ENCODE results near the gene RPL23. TPM values are rescaled to one million over a fixed set of nuclear protein-coding genes. Genes with fewer than 3 reads are reported as not detected.

The RPL23 gene
- total RNA-seq, 4 donors from 2014 or later, result 998 to 2,109 (median 1,205) TPM

GRCh38 chr17:38897671-38898290, 44.3 kb upstream of the RPL23 start:
- Histone ChIP-seq H3K27ac (peak overlapping the region; percentile 42 to 78 (median 70)), H3K4me1 (peaks cover 46 to 88% (median 67%) of the 10 kb centered on the region in 3 donors), H3K4me3 (no peak overlapping the region), H3K36me3 (peaks cover 16 to 99% (median 17%) of the 10 kb centered on the region in 3 donors), H3K9me3 (no peaks in the 10 kb centered on the region), H3K27me3 (no peaks in the 10 kb centered on the region)
- intact Hi-C loops (cut with DNase I), result no loop called here
- WGBS, 2 donors, result 57 to 73% methylated on average over 10 to 11 of the region's 12 CpGs
- DNase-seq, result no peak
- peak in 1 of 6 experiments; percentile 2 for TF ChIP-seq CTCF (IDR thresholded peaks at IDR 0.05)
- no peak for TF ChIP-seq POLR2A (IDR thresholded peaks at IDR 0.05)

- 40 to 66% methylated on average over 1 to 5 of the region's 6 CpGs for WGBS, 2 donors
- H3K36me3 ChIP-seq, result peaks cover 17 to 99% (median 22%) of the 10 kb centered on the region in 3 donors
- peak overlapping the region; percentile 42 to 78 (median 70) for H3K27ac ChIP-seq
- no peak overlapping the region for H3K4me3 ChIP-seq
- no peak for TF ChIP-seq POLR2A (IDR thresholded peaks at IDR 0.05)
- TF ChIP-seq CTCF (IDR thresholded peaks at IDR 0.05), result no peak
- no peak for DNase-seq
- intact Hi-C loops (cut with DNase I), result no loop called here
- peaks cover 50 to 94% (median 73%) of the 10 kb centered on the region in 3 donors for H3K4me1 ChIP-seq
- H3K9me3 ChIP-seq, result no peaks in the 10 kb centered on the region
- H3K27me3 ChIP-seq, result no peaks in the 10 kb centered on the region
Observed at GRCh38 chr17:38897176-38897575, 43.7 kb upstream of the RPL23 start.

GRCh38 chr17:38896346-38896954, 42.9 kb upstream of the RPL23 start:
- Histone ChIP-seq H3K4me1 (peaks cover 50 to 93% (median 73%) of the 10 kb centered on the region in 3 donors), H3K36me3 (peaks cover 18 to 99% (median 24%) of the 10 kb centered on the region in 3 donors), H3K27me3 (no peaks in the 10 kb centered on the region), H3K4me3 (no peak overlapping the region), H3K9me3 (no peaks in the 10 kb centered on the region), H3K27ac (peak overlapping the region; percentile 24 to 78 (median 70))
- 80 to 82% methylated on average over 4 to 10 of the region's 13 CpGs for WGBS, 2 donors
- intact Hi-C loops (cut with DNase I), result no loop called here
- TF ChIP-seq CTCF (IDR thresholded peaks at IDR 0.05) (no peak), POLR2A (IDR thresholded peaks at IDR 0.05) (no peak)
- DNase-seq, result no peak

- intact Hi-C loops (cut with DNase I), result no loop called here
- 62 to 68% methylated on average over 7 of the region's 7 CpGs for WGBS, 2 donors
- peaks cover 40 to 89% (median 56%) of the 10 kb centered on the region in 3 donors for H3K4me1 ChIP-seq
Observed at GRCh38 chr17:38894276-38894675, 40.8 kb upstream of the RPL23 start.

More at GRCh38 chr17:38894276-38894675, 40.8 kb upstream of the RPL23 start:
- no peaks in the 10 kb centered on the region for H3K9me3 ChIP-seq
- H3K4me3 ChIP-seq, result no peak overlapping the region
- TF ChIP-seq POLR2A (IDR thresholded peaks at IDR 0.05) (no peak), CTCF (IDR thresholded peaks at IDR 0.05) (no peak)
- H3K27ac ChIP-seq, result peak overlapping the region; percentile 11 to 73 (median 66)
- no peak for DNase-seq
- H3K27me3 ChIP-seq, result no peaks in the 10 kb centered on the region
- peaks cover 16 to 100% (median 27%) of the 10 kb centered on the region in 3 donors for H3K36me3 ChIP-seq

Measured in esophagus squamous epithelium (tissue), 5 donors.